ENCODE results near the gene KDM4B.

KDM4B gene

DNA sequence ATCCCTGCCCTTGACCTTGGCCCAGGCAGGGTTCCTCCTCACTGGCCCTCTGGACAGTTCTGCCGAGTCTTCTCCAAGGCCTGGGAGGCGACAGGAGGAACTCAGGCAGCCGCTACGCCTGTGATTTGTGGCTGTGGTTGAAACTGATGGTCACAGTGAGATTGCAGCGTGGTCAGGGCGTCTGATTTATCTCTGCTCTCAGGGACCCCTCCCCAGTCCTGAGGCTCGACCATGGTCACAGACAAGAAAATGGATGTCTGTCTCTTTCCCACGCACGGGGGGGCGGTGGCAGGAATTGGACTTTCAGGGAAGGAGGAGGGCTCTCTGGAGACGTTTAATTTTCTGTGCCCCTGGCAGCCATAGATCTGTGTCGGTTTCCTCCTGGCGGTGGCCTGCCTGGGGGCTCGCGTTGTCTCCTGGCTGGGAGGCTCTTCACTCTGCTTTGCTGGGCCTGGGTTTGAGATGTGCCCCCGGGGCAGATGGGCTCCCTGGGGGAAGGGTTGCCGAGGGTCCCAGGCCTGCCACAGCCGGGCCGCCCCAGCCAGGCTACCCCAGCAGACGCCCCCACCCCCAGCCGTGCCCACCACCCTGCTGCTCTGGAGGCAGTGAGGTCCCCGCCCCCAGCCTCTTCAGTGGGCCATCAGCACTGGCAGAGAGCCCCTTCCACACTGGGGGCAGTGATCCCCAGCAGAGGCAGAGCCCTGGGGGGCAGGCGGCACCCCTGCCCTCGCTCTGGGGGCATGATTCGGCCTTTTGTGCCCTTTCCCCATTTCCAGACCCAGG, 167.4 kb downstream of the KDM4B start:
- TF ChIP-seq GATA1 (IDR thresholded peaks at IDR 0.05; ENCODE audit: low read depth, low read length) (no peak), POLR2A (IDR thresholded peaks at IDR 0.05; ENCODE audit: low read length) (no peak)
- DNase-seq: no peak

DNA sequence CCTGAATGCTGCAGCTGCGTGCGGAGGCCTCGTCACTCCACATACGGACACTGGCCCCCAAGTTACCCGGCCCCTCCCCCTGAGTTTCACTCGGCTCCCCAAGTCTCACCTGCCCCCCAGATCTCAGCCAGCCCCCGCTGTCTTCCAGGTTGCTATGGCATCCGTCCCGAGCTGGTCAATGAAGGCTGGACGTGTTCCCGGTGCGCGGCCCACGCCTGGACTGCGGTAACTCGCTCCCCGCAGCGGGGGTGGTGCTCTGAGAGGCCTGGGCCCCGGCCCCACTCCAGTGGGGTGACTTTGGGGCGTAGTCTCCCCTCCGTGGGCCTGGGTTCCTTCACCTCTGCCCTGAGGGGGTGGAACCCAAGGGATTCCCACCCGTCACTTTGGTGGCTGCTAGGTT, 168.2 kb downstream of the KDM4B start:
- no peak for DNase-seq
- TF ChIP-seq GATA1 (IDR thresholded peaks at IDR 0.05; ENCODE audit: low read depth, low read length): no peak
- no peak for TF ChIP-seq POLR2A (IDR thresholded peaks at IDR 0.05; ENCODE audit: low read length)

DNA sequence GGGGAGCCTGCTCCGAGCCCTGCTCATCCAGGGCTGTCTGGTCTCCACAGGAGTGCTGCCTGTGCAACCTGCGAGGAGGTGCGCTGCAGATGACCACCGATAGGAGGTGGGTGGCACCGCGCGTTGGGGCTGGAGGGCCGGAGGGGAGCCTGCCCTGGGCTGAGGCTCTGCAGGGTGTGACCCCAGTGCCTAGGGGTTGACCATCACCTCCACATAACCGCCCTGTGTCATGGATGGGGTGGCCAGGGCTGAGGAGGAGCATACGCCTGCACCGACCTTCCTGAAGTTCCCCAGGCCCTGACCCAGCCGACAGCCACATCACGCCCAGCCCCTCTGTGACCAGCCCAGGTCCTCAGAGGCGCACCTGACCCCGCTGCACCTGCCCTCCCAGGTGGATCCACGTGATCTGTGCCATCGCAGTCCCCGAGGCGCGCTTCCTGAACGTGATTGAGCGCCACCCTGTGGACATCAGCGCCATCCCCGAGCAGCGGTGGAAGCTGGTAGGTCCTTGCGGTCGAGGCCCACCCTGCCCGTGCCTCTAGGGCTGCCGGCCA, 168.7 kb downstream of the KDM4B start:
- DNase-seq: no peak

DNA sequence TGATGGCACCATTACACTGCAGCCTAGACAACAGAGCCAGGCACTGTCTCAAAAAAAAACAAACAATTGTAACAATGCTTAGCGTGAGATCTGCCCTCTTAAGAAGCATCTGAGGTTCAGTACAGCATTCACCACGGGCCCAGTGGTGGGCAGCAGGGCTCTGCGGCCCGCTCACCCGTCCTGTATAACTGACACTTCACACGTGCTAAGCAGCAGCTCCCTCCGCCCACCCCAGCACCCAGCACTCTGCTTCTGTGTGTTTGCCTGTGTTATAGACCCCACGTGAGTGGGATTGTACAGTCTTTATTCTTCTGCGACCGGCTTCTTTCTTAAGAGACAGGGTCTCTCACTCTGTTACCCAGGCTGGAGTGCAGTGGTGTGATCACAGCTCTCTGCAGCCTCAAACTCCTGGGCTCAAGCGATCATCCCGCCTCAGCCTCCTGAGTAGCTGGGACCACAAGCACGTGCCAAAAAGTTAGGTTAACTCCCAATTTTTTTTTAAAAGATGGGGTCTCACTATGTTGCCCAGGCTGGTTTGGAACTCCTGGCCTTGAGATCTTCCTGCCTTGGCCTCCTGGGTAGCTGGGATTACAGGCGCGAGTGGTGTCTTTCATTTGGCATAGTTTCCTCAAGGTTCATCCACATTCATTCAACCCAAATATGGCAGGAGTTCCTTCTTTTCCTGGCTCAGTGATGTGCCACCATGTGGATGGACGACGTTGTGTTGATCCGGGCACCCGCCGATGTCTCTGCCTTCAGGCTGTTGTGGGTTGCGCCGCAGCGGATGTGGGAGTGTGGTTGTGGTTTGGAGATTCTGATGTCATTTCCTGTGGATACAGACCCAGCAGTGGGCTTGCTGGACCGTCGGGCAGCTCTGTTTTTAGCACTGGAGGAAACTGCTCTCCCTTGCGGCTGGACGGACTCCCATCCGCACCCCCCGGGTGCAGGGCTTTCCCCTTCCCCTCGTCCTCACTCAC, 170.0 kb downstream of the KDM4B start:
- DNase-seq: no peak
- no peak for TF ChIP-seq POLR2A (IDR thresholded peaks at IDR 0.05; ENCODE audit: low read length)
- no peak for TF ChIP-seq GATA1 (IDR thresholded peaks at IDR 0.05; ENCODE audit: low read depth, low read length)

More for the DNA sequence above, 168.7 kb downstream of the KDM4B start:
- no peak for TF ChIP-seq POLR2A (IDR thresholded peaks at IDR 0.05; ENCODE audit: low read length)

DNA sequence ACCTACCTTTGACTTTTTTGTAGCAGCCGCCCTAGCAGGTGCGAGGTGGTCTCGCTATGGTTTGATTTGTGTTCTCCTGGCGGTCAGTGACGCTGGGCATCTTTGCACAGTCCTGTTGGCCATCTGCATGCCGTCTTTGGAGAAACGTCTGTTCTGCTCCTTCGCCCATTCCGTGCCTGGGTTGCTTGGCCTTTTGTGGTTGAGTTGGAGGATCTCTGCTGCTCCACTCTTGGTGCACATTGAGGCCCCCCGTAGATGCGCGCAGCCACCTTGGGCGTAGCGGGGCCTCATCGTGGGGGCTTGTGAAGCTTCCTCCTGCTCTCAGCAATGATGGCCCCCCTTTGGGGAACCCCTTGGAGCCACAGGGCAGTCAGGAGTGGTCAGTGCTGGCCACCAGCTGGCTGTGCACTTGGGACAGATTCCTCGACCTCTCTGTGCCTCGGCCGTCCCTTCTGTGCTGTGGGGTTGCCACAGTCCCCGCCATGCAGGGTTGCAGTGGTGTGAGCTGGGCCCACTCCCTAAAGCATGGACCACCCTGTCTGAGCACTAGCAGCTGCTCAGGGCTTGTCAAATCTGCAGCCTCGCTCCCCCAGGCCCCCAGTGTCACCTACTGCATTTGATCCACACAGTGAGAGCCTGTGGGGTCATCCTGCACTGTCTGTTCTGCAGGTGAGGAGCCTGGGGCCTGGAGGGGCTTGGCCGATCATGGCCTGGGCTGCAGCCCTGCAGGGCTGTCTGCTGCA, 170.8 kb downstream of the KDM4B start:
- no peak for TF ChIP-seq POLR2A (IDR thresholded peaks at IDR 0.05; ENCODE audit: low read length)
- TF ChIP-seq GATA1 (IDR thresholded peaks at IDR 0.05; ENCODE audit: low read depth, low read length): no peak
- DNase-seq: no peak

DNA sequence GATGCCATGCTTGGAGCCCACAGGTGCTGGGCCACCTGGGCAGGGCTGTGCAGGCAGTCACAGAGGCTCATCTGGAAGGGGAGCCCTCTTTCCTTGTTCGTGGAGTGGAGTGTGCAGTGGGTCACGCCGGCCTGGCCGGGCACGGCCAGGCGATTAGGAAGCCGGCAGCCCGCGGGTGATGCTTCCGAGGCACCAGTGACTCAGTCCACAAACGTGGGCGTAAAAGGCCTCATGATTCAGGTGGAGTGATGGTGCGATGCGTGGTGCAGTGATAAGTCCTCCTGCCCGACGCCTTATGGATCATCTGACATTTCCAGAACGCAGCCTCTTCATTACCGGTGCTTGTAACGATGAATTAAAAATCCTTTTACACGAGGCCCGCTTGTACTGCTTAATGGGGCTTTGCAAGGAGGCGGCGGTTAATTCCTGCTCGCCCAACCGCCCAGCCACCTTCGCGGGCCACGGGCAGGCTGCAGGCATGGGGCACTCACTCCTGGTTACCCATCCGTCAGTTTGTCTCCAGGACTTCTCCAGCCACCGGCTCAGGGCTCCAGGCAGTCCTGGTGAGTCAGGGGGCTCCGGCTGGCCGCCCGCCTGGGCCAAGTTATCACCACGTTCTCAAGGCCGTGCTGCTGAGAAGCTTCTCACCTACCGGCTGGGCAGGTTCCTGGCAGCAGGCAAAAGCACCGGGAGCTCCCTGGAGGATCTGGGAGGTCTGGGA, 172.4 kb downstream of the KDM4B start:
- TF ChIP-seq GATA1 (IDR thresholded peaks at IDR 0.05; ENCODE audit: low read depth, low read length) (no peak), POLR2A (IDR thresholded peaks at IDR 0.05; ENCODE audit: low read length) (no peak)
- DNase-seq: no peak

DNA sequence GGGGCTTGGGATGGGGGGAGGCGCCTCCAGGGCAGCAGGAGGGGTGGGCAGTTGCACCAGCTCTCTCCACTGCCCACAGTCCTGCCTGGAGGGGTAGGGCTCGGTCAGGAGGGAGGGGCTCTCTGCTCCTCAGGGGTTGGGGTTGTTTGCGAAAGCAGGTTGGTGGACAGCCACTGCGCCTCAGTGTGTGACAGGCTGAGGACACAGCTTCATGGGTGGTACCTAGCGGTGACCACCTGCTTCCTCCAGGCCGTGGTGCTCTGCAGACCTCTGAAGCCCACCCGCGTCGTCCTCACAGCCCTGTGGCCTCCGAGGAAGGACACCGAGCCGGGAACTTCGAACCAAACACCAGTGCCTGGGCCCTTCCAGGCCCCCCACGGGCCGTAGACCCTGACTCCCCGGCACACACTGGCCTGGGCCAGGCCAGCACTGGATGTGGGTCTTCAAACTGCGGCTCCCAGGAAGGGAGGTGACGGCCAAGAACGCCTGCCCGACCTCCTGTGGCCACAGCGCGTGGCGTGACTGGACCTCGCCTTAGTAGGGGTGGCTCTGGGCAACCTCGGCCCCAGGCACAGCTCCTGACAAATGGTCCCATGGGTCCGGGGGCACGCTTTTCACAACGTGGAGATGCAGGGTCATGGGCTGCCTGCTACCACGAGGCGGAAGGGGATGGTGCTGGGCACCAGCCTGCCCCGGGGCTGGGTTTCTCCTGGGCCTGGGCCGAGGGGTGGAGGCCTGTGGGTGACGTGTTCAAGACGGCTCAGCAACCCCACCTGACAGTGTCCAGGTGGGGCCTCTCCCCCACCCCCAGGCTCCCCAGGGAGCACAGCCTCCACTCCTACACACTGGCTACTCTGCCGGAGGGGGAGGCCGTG, 173.2 kb downstream of the KDM4B start:
- no peak for DNase-seq
- TF ChIP-seq GATA1 (IDR thresholded peaks at IDR 0.05; ENCODE audit: low read depth, low read length): no peak
- TF ChIP-seq POLR2A (IDR thresholded peaks at IDR 0.05; ENCODE audit: low read length): no peak

DNA sequence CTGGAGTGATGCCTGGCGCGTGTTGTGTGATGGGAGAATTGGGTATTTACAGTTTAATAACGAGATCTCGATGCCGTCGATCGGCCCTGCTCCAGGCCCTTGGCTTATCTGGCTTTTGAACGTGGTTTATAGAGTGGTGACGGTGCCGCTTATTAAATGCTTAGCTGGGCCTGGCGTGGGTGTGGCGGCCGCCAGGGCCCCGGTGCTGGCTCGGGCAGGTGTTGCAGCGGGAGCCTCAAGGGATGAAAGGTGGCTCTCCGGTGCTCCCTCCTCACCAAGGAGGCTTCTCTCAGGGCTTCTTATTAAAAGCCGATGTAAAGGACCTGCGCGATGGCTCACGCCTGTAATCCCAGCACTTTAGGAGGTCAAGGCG, 173.8 kb downstream of the KDM4B start:
- TF ChIP-seq POLR2A (IDR thresholded peaks at IDR 0.05; ENCODE audit: low read length): no peak
- no peak for TF ChIP-seq GATA1 (IDR thresholded peaks at IDR 0.05; ENCODE audit: low read depth, low read length)
- DNase-seq: no peak

DNA sequence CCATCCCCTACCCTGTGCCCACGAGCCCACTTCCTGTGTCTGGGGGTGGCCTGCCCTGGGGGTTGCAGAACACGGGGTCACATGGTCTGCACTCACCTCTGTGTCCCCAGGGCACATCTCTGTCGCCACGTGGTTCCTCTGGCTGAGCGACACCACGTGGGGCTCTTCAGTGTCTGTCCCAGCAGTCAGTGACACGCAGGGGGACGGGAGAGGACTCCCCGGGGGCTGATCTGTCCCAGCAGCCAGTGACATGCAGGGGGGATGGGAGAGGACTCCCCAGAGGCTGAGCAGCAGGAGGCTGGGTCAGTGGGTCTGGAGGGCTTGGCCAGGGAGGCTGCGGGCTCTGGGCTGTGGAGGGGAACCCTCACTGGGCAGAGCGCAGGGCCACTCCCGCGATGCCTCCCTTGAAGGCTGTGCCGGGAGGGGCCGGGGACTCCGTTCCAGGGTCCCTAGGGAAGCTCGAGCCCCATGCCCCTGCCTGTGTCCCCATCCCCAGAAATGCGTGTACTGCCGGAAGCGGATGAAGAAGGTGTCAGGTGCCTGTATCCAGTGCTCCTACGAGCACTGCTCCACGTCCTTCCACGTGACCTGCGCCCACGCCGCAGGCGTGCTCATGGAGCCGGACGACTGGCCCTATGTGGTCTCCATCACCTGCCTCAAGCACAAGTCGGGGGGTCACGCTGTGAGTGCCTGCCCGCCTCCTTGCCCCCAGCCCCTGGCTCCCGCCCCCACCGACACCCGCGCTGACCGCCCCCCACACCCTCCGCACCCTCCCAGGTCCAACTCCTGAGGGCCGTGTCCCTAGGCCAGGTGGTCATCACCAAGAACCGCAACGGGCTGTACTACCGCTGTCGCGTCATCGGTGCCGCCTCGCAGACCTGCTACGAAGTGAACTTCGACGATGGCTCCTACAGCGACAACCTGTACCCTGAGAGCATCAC, 174.8 kb downstream of the KDM4B start:
- TF ChIP-seq POLR2A (IDR thresholded peaks at IDR 0.05; ENCODE audit: low read length): no peak
- no peak for TF ChIP-seq GATA1 (IDR thresholded peaks at IDR 0.05; ENCODE audit: low read depth, low read length)
- no peak for DNase-seq

DNA sequence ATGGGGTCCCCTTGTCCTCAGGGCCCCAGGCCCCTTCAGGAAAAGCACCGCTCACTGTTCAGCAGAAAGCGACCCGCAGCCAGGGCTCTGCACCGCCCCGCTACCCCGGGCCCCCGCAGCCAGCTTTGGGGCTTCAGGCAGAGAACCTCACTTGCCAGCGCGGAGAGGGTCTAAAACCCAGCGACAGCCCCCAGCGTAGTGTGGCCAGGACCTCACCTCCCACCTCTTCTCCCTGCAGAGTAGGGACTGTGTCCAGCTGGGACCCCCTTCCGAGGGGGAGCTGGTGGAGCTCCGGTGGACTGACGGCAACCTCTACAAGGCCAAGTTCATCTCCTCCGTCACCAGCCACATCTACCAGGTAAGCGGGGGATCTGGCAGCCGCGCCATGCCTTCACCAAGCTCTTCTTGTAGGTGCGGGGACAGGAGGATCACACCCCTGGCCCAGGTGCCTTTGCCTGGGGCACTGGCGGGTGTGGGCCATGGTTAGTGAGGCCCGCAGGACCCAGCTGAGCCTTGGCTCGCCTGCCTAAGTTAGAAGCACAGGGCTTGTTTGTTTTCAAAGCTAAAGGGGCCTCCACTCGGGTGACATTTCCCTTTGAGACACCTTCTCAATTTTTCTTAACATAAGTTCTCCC, 175.7 kb downstream of the KDM4B start:
- DNase-seq: no peak
- no peak for TF ChIP-seq GATA1 (IDR thresholded peaks at IDR 0.05; ENCODE audit: low read depth, low read length)
- no peak for TF ChIP-seq POLR2A (IDR thresholded peaks at IDR 0.05; ENCODE audit: low read length)
